Bronchial epithelial cell (primary cell): ENCODE measurements around the gene CYFIP2. TPM values are rescaled to one million over a fixed set of nuclear protein-coding genes. Genes with fewer than 3 reads are reported as not detected.

ENCODE experiments used
- DNase-seq: peaks from one replicate; pipeline ENCODE4 v3.0.0-alpha.2; 2010; ENCODE audit warnings: low read depth
- FAIRE-seq: peaks from 2 replicates; lab custom pipeline; 2011; peaks lifted over from hg19 to GRCh38; lab: Jason Lieb, UNC
- H3K27me3 ChIP-seq: 2 replicates; pipeline ENCODE4 v1.5.1; 2011; ENCODE audit warnings: low read length; ENCODE audit not compliant: control insufficient read depth, insufficient read depth
- H3K36me3 ChIP-seq: 2 replicates; pipeline ENCODE4 v1.5.1; 2011; ENCODE audit warnings: low read length; ENCODE audit not compliant: control insufficient read depth, insufficient read depth
- H3K4me3 ChIP-seq: 2 replicates; pipeline ENCODE4 v1.5.1; 2011; ENCODE audit warnings: mild to moderate bottlenecking, low read depth, low read length, control low read depth
- CTCF ChIP-seq: IDR thresholded peaks from 2 replicates; pipeline ENCODE4 v1.5.1; 2011; ENCODE audit warnings: mild to moderate bottlenecking, moderate library complexity, low read length, control low read depth, inconsistent platforms; ENCODE audit not compliant: insufficient read depth, severe bottlenecking
- total RNA-seq: library from RNA; depleted of rRNA; stranded (reverse); fragments of >200 nt; gene quantifications from 2 replicates; pipeline ENCODE4 v1.2.1, GENCODE V29; 2014

CYFIP2 gene
- total RNA-seq, 1 donor from 2014 or later = 3.9 TPM

- Histone ChIP-seq H3K27me3 (no peaks in the 10 kb centered on the region), H3K36me3 (no peaks in the 10 kb centered on the region), H3K4me3 (no peak overlapping the region)
- peak; percentile 24 for DNase-seq
- FAIRE-seq = no peak
- no peak for TF ChIP-seq CTCF
These were observed 69.9 kb downstream of the CYFIP2 start for GRCh38 chr5:157335534-157336422.

GRCh38 chr5:157336423-157336744, 70.5 kb downstream of the CYFIP2 start:
- H3K4me3 ChIP-seq = no peak overlapping the region
- TF ChIP-seq CTCF = no peak
- no peaks in the 10 kb centered on the region for H3K27me3 ChIP-seq
- H3K36me3 ChIP-seq = no peaks in the 10 kb centered on the region
- FAIRE-seq (no peak), DNase-seq (no peak)

- H3K4me3 ChIP-seq = no peak overlapping the region
- H3K27me3 ChIP-seq = no peaks in the 10 kb centered on the region
- no peak for TF ChIP-seq CTCF
- no peak for FAIRE-seq
- no peaks in the 10 kb centered on the region for H3K36me3 ChIP-seq
- no peak for DNase-seq
These were observed 73.5 kb downstream of the CYFIP2 start for GRCh38 chr5:157339409-157339808.

- Histone ChIP-seq H3K27me3 (no peaks in the 10 kb centered on the region), H3K36me3 (no peaks in the 10 kb centered on the region), H3K4me3 (no peak overlapping the region)
- FAIRE-seq (no peak), DNase-seq (peak; percentile 12)
- peak; percentile 76 for TF ChIP-seq CTCF
These were observed 77.0 kb downstream of the CYFIP2 start for GRCh38 chr5:157342822-157343402.

GRCh38 chr5:157343842-157344790, 78.2 kb downstream of the CYFIP2 start:
- DNase-seq (no peak), FAIRE-seq (no peak)
- Histone ChIP-seq H3K36me3 (no peaks in the 10 kb centered on the region), H3K27me3 (no peaks in the 10 kb centered on the region), H3K4me3 (no peak overlapping the region)
- no peak for TF ChIP-seq CTCF
